Measurements from ENCODE around the gene PYROXD2.

The PYROXD2 gene

DNA sequence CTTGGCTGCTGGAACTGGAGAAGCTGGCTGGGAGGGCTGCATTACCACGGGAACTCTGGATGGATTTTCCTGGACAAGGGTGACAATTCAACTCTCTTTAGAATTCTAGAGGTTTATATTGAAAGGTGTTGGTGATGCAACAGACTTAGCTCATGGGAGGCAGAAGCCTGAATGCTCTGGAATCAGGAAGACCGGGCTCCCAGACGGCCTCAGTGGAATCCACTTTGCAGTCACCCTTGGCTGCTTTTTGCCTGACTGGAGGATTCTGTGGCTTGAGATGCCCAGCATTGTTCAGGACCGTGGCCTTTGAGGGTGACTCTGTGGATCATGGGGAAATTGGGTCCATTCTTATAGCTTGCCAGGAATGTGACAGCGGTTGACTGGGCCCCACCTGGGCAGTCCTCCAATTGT, 32.3 kb downstream of the PYROXD2 start:
- H3K36me3 ChIP-seq (ENCODE audit: control insufficient read depth, insufficient read depth, low read length): no peaks in the 10 kb centered on the region
- H3K4me1 ChIP-seq: no peaks in the 10 kb centered on the region
- H3K4me2 ChIP-seq (ENCODE audit: low read length): no peak overlapping the region
- no peak overlapping the region for H3K27ac ChIP-seq
- TF ChIP-seq, protein P1, sequence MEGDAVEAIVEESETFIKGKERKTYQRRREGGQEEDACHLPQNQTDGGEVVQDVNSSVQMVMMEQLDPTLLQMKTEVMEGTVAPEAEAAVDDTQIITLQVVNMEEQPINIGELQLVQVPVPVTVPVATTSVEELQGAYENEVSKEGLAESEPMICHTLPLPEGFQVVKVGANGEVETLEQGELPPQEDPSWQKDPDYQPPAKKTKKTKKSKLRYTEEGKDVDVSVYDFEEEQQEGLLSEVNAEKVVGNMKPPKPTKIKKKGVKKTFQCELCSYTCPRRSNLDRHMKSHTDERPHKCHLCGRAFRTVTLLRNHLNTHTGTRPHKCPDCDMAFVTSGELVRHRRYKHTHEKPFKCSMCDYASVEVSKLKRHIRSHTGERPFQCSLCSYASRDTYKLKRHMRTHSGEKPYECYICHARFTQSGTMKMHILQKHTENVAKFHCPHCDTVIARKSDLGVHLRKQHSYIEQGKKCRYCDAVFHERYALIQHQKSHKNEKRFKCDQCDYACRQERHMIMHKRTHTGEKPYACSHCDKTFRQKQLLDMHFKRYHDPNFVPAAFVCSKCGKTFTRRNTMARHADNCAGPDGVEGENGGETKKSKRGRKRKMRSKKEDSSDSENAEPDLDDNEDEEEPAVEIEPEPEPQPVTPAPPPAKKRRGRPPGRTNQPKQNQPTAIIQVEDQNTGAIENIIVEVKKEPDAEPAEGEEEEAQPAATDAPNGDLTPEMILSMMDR (IDR thresholded peaks at IDR 0.05): no peak
- H3K9ac ChIP-seq: no peak overlapping the region
- H2AFZ ChIP-seq: no peak overlapping the region
- no peak overlapping the region for H3K4me3 ChIP-seq (ENCODE audit: low read depth, low read length)
- no peaks in the 10 kb centered on the region for H3K27me3 ChIP-seq (ENCODE audit: control insufficient read depth, insufficient read depth, low read length)
- no peaks in the 10 kb centered on the region for H3K79me2 ChIP-seq
- H3K9me3 ChIP-seq (ENCODE audit: control insufficient read depth, low read length): no peaks in the 10 kb centered on the region

DNA sequence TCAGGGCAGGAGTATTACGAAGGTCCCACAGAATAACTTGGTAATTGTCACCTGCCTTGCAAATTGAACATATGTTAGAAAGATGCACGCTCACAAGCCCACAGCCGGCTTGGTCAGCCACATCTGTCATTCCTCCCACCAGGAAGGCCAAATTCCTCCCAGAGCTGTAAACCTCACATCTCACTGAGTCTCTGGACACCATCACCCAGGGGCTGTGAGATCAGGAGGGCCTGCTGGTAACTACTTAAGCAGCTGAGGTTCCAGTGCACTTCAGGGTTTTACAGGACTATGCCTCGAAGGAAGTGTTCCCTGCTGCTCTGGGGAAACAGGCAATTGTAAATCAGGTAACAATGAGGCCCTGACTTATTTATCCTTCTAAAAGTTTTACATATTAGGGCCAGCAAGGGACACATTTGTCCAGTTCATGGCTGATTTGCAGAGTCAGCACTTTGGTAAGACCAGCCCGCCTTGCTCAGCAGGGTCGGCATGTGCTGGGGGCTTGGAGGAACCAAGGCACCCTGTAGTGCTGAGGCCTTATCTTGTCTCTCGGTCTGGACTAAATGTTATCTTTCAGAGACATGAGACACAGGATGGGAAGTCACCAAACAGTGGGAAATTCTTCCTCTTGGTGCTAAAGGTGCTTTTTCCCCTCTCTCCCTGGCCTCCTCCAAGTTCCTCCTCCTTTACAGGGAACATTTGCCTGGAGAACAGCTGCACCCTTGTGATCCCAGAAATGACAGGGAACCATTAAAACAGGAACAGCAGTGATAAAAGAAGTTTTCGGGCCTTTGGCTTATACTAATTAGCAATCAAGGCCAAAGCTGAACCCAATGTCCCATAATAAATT, 34.3 kb downstream of the PYROXD2 start:
- no peaks in the 10 kb centered on the region for H3K36me3 ChIP-seq (ENCODE audit: control insufficient read depth, insufficient read depth, low read length)
- H3K27me3 ChIP-seq (ENCODE audit: control insufficient read depth, insufficient read depth, low read length): no peaks in the 10 kb centered on the region
- no peaks in the 10 kb centered on the region for H3K79me2 ChIP-seq
- H3K9ac ChIP-seq: no peak overlapping the region
- no peaks in the 10 kb centered on the region for H3K9me3 ChIP-seq (ENCODE audit: control insufficient read depth, low read length)
- no peak overlapping the region for H3K4me3 ChIP-seq (ENCODE audit: low read depth, low read length)
- no peaks in the 10 kb centered on the region for H3K4me1 ChIP-seq
- no peak overlapping the region for H2AFZ ChIP-seq
- TF ChIP-seq, protein P1 (IDR thresholded peaks at IDR 0.05): no peak
- no peak overlapping the region for H3K4me2 ChIP-seq (ENCODE audit: low read length)
- no peak overlapping the region for H3K27ac ChIP-seq

DNA sequence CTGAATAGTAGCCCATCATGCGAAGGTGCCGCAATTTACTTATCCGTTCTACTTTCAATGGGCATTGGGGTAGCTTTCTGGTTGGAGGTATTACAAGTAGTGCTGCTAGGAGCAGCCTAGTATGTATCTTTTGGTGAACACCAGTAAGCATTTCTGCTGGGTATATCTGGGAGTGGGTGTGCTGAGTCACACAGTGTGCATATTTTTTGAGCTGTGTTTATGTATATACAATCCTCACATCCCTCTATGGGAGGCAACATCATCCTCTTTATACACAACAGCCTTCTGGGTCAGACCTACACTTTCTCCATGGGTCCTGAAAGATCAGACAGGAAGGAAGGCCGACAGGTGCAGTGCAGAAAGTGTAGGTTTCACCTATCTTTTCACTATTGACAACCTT, 36.3 kb downstream of the PYROXD2 start:
- no peak overlapping the region for H2AFZ ChIP-seq
- H3K79me2 ChIP-seq: no peaks in the 10 kb centered on the region
- no peaks in the 10 kb centered on the region for H3K36me3 ChIP-seq (ENCODE audit: control insufficient read depth, insufficient read depth, low read length)
- H3K27me3 ChIP-seq (ENCODE audit: control insufficient read depth, insufficient read depth, low read length): no peaks in the 10 kb centered on the region
- no peaks in the 10 kb centered on the region for H3K9me3 ChIP-seq (ENCODE audit: control insufficient read depth, low read length)
- no peaks in the 10 kb centered on the region for H3K4me1 ChIP-seq
- TF ChIP-seq, protein P1 (IDR thresholded peaks at IDR 0.05): no peak
- no peak overlapping the region for H3K4me3 ChIP-seq (ENCODE audit: low read depth, low read length)
- H3K4me2 ChIP-seq (ENCODE audit: low read length): no peak overlapping the region
- no peak overlapping the region for H3K9ac ChIP-seq
- H3K27ac ChIP-seq: no peak overlapping the region

DNA sequence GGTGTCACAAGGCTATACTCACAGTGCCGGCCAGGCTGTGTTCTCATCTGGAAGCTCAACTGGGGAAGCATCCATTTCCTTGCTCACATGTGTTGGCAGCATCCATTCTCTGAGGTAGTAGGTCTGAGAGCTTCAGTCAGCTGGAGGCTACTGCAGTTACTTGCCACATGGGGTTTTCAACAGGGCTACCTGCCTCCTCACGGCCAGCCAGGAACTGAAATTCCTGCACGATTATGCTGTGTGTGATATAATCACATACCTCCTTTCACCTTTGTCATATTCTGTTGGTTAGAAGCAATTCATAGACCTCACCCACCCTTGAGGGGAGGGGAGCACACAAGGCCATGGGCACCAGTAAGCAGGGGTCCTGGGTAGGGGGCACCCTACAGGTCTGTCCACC, 37.4 kb downstream of the PYROXD2 start:
- Histone ChIP-seq H3K27ac (no peak overlapping the region), H3K9me3 (ENCODE audit: control insufficient read depth, low read length) (no peaks in the 10 kb centered on the region), H3K9ac (no peak overlapping the region), H3K4me2 (ENCODE audit: low read length) (no peak overlapping the region), H3K36me3 (ENCODE audit: control insufficient read depth, insufficient read depth, low read length) (no peaks in the 10 kb centered on the region), H2AFZ (no peak overlapping the region), H3K4me1 (no peaks in the 10 kb centered on the region), H3K4me3 (ENCODE audit: low read depth, low read length) (no peak overlapping the region), H3K79me2 (no peaks in the 10 kb centered on the region), H3K27me3 (ENCODE audit: control insufficient read depth, insufficient read depth, low read length) (no peaks in the 10 kb centered on the region)
- TF ChIP-seq, protein P1 (IDR thresholded peaks at IDR 0.05): no peak

DNA sequence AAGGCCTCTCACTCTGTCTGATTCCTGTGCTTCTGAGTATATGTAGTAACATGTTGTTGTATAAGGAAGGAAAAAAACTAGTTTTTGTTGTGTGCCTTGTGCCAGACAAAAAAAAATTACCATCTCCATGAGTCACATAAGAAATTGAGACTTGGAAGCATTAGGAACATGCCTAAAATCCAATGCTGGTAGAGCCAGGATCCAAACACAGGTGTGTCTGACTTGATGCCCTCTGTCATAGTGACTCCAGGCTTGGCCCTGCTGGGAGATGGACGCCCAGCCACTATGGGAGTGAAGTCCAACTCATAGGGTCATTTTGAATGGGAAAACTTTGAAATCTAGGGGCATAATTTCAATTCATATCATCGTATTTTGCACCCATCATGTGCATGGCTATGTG, 38.0 kb downstream of the PYROXD2 start:
- Histone ChIP-seq H3K27me3 (ENCODE audit: control insufficient read depth, insufficient read depth, low read length) (no peaks in the 10 kb centered on the region), H3K27ac (no peak overlapping the region), H3K4me2 (ENCODE audit: low read length) (no peak overlapping the region), H3K4me1 (no peaks in the 10 kb centered on the region), H3K9ac (no peak overlapping the region), H3K36me3 (ENCODE audit: control insufficient read depth, insufficient read depth, low read length) (no peaks in the 10 kb centered on the region), H3K4me3 (ENCODE audit: low read depth, low read length) (no peak overlapping the region), H3K79me2 (no peaks in the 10 kb centered on the region), H2AFZ (no peak overlapping the region), H3K9me3 (ENCODE audit: control insufficient read depth, low read length) (no peaks in the 10 kb centered on the region)
- TF ChIP-seq, protein P1 (IDR thresholded peaks at IDR 0.05): no peak
